NCI-H2081 (cell line): ENCODE measurements around the gene CYP4Z1.
"Not testable (repeated sequence)": the region's sequence is repeated elsewhere in the genome, so short reads cannot be mapped to it uniquely, and the experiment has no call there.

ENCODE experiments used
- DNase-seq, 2 experiments: peaks; one replicate each; lab custom pipeline; 2025; lab: John Stamatoyannopoulos, UW

Gene CYP4Z1, protein sequence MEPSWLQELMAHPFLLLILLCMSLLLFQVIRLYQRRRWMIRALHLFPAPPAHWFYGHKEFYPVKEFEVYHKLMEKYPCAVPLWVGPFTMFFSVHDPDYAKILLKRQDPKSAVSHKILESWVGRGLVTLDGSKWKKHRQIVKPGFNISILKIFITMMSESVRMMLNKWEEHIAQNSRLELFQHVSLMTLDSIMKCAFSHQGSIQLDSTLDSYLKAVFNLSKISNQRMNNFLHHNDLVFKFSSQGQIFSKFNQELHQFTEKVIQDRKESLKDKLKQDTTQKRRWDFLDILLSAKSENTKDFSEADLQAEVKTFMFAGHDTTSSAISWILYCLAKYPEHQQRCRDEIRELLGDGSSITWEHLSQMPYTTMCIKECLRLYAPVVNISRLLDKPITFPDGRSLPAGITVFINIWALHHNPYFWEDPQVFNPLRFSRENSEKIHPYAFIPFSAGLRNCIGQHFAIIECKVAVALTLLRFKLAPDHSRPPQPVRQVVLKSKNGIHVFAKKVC

DNA sequence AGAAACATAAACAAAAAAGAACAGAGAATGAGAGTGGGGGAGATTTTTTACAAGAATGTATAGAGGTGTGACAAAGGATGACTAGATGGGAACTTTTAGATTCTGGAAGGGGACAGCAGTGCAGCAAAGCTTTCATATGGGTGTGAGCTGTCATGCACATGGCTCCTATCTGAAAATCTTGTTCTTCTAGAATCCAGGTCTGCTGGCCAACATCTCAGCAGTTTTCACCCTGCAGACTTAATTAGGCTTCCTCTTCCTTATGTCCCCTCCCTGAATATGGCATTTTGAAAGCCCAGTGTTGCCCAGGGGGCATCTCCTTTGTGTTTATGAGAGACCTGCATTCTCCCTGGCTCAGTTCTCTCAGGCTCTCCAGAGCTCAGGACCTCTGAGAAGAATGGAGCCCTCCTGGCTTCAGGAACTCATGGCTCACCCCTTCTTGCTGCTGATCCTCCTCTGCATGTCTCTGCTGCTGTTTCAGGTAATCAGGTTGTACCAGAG, at the start of gene CYP4Z1:
CYP4Z1 (plus strand) TSS at position 135 of the 498 bp plus-strand sequence; CDS start at position 395, 260 bp downstream.
- DNase-seq: no peak

DNA sequence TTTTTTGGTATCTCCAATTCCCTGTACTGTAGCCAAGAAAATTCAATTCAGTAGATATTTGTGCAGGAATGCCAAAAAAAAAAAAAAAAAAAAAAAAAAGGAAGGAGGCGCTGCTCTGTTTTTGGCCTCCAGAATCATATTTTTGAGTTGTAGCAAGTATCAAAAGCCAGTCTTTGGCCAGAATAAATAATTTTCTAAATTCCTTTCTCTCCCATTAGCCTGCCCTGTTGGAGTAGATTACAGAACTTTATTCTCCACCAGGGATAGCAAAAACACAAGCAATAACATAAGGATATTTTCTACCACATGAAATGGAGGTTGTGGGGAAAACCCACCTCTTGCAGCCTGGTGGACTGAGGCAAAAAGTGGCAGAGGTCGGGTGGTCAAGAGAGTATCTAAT, 46.0 kb upstream of the CYP4Z1 start:
- no peak for DNase-seq

DNA sequence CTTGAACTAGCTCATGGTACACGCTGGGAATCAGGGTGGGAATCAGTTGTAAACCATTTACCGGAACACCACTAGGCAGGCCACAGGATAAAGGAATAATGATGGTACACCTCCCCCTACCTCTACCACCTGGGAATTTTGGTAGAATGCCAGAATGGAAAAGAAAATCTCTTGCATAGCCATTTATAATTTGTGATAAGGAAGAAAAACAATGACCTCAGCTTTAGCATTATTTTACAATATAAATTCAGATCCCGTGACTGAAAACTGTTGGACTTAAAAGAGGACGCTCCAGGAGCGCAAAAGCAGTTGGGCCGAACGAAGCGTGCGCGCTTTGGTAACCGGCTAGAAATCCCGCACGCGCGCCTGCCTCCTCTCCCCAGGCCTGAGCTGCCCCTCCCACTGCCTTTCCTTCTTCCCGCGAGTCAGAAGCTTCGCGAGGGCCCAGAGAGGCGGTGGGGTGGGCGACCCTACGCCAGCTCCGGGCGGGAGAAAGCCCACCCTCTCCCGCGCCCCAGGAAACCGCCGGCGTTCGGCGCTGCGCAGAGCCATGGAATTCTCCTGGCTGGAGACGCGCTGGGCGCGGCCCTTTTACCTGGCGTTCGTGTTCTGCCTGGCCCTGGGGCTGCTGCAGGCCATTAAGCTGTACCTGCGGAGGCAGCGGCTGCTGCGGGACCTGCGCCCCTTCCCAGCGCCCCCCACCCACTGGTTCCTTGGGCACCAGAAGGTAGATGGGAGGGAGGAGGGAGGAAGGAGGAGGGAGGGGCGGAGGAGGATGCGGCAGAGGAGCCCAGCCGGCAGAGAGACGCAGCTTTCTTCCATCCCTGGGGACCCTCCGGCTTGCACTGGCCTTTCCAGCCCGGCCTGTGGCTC, 43.5 kb upstream of the CYP4Z1 start, which contains the start of gene CYP4X1:
CYP4X1 (plus strand) TSS at position 402 of the 873 bp plus-strand sequence; CDS start at position 551, 149 bp downstream.
- peak; percentile 12 to 32 for DNase-seq

DNA sequence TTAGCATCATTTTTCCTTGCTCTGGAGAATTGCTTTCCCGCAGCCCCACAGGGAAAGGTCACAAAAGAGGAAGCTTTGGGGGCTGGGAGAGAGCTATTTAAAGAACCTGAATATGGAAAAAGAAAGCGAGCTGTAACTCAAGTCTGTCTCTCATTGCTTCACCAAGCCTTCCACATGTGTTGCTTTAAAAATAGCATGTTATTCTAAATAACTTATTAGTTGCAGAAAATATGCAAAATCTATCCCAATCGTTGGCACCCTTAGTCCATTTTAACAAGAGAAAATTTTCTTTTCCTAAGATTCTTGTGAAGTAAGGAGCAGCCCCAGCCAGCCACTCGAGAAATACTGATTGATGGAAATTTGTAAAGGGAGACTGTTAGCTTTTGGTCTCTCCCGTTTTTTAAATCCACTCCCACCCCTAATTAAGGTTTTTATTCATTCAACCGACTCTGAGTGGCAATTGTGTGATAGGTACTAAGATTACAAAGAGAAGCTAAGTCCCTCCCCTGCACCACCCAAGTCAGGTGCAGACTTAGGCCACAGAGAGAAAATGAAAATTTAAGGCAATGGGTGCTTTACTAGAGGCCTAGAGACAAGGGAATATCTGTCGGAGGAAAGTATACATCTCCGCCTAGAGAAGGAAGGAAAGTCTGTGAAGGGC, 42.8 kb upstream of the CYP4Z1 start:
- no peak for DNase-seq

DNA sequence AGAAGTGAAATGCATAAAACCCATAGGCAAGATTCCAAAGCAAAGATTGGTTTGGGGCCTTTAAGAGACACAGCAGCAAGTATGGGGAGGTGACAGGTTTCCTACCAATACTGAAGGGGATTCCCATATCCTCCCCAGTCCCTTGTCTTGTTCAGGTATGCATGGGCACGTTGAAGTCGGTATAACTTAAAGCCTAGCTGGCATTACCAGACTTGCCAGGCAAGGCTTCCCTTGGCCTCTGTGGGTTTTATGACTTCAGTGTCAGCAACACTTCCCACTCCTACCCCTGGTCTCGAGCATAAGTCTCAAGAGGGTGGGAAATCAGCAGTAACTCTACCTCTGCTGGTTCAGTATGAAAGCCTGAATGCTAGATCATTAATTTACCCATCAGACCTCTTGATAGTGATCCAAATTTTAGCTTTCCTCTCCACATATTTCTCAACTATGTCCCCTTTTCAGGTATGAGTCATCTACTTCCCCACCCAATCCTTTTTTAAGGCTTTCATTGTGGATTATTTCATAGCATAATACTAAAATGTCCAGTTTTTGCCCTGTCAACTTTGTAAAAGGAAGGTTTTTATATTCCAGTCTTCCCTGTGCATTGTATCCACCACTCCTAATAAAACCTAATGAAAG, 36.7 kb upstream of the CYP4Z1 start:
- DNase-seq: no peak

DNA sequence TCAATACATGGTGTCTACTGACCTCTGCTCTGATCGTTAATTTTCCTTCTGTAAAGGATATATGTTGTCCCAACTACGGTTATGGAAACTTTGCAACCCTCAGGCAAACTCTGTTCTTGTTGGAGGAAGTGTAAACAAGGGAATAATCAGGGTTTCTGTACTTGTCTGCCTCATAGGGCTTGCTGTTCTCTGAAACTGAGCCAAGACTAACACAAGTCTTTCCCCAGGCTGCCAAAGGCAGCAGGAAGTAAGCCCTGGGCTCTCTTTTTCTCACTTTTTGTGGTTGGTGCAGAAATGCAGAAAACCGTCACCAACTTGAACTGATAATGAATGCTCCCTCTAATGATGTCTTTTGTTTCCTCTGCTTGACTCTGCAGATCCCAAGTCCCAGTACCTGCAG, 36.0 kb upstream of the CYP4Z1 start:
- DNase-seq: no peak

- DNase-seq: no peak
Measured at GRCh38 chr1:47031585-47031984, 35.4 kb upstream of the CYP4Z1 start.

DNA sequence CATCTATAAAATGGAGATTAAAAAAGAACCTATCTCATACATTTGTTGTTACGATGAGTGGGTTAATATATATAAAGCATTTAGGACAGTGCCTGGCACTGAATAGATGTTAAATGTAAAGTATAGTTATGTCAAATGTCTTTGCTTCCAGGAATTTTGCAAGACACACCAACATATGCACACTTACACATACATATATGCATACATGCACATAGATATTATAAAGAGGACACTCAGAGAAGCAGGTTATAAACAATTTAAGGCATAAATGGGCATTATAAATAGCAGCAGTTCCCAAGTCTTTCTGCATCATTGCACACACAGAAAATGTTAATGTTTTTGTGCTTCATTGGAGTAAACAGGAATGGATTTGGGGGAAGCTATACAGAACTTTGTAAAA, 30.3 kb upstream of the CYP4Z1 start:
- DNase-seq: no peak

- DNase-seq: no peak
Measured at GRCh38 chr1:47059376-47059775, 7.7 kb upstream of the CYP4Z1 start.

DNA sequence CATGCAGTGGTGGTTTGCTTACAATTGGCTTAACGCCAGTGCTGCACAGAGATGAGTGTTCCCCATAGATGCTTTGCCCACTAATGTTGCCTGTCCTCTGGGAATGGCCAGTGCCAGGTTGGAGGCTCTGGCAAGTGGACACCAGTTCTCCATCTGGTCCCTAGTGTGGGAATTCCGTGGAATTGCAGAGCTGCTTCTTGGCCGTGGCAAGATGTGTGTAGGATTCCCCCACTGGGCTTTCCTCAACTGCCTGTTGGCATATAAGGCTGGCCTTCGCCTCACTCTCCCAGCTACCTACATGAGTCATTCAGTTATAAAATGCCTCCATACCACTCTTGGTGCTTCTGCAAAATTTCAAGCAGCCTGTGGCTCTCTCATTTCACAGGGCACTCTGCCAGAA, 2.0 kb downstream of the CYP4Z1 start:
- not testable (repeated sequence) for DNase-seq

- not testable (repeated sequence) for DNase-seq
Measured at GRCh38 chr1:47069509-47069908, 2.5 kb downstream of the CYP4Z1 start.

GRCh38 chr1:47089356-47089755, 22.3 kb downstream of the CYP4Z1 start:
- peak; percentile 6 to 27 for DNase-seq

GRCh38 chr1:47091476-47091875, 24.4 kb downstream of the CYP4Z1 start:
- not testable (repeated sequence) for DNase-seq

GRCh38 chr1:47104816-47105215, 37.8 kb downstream of the CYP4Z1 start:
- DNase-seq: no peak

DNA sequence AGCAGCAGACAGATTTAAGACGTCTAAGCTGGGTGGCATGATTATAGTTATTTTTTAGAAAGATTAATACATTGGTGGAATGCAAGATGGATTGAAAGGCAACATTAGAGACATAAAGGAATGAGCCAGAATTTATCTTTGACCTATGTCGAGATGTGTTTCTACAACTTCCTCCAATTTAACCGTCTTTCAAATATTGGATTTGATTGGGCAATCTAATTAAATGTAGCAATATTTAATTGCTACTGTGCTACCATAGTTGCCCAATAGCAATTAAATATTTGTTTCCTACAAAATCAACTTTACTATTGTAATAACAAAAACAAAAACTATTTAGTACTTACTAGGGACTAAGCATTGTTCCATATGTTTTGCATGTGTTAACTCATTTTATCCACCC, 39.8 kb downstream of the CYP4Z1 start:
- DNase-seq: no peak

DNA sequence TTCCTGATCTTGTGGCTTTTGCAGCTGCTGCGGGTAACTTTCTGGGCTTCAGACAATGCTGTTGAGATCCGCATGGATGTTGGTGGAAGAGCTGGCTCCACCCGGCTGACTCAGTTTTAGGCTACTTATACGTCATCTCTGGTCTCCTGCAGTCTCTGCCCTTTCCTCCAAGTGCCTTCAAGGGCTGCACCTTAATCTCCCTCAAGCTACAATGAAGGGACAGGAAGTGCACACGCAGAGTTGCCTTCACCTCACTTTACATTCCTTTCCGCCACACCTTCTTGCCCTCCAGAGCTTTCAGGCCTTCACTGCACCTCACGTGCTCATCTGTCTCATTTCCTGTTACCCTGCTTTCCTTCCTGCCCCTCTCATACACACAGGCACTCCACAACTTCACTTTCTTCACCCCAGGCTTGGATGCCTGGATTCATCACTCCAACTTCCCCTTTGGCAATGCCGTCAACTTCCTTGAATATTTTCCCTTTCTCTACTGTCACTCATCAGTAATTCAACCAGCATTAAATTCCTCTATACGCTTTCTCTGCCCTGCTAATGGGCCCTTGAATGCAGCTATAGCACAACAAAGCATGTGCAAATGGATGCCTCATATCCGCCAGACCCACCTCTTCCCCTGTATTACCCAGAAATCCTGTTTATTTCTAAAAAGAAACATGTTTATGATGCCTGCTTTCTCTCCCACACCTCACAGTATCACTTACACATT, 41.0 kb downstream of the CYP4Z1 start:
- not testable (repeated sequence) for DNase-seq

GRCh38 chr1:47109482-47109881, 42.5 kb downstream of the CYP4Z1 start:
- DNase-seq: not testable (repeated sequence)

- no peak for DNase-seq
Measured at GRCh38 chr1:47113178-47113577, 46.1 kb downstream of the CYP4Z1 start.

DNA sequence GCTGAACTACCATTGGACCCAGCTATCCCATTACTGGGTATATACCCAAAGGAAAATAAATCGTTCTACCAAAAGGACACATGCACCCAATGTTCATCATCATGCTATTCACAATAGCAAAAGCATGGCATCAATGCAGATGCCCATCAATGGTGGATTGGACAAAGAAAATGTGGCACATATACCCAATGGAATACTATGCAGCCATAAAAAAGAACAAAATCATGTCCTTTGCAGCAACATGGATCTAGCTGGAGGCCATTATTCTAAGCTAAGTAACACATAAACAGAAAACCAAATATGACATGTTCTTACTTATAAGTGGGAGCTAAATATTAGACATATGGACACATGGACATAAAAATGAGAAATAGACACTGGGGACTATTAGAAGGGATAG, 54.0 kb downstream of the CYP4Z1 start:
- DNase-seq: not testable (repeated sequence)

DNA sequence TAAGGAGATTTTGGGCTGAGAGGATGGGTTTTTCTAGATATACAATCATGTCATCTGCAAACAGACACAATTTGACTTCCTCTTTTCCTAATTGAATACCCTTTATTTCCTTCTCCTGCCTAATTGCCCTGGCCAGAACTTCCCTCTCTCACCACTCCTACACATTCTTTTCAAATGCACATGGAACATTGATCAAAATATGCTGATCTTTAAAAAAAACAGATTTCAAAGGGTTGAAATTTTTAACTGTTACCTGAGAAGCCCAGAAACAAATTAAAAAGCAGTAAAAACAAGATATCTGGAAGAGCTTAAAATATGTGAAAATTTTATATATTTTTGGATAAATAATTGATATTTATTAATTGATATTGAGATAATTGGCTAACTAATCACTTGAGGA, 57.8 kb downstream of the CYP4Z1 start:
- not testable (repeated sequence) for DNase-seq

DNA sequence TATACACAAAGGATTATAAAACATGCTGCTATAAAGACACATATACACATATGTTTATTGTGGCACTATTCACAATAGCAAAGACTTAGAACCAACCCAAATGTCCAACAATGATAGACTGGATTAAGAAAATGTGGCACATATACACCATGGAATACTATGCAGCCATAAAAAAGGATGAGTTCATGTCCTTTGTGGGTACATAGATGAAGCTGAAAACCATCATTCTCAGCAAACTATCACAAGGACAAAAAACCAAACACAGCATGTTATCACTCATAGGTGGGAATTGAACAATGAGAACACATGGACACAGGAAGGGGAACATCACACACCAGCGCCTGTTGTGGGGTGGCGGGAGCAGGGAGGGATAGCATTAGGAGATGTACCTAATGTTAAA, 60.0 kb downstream of the CYP4Z1 start:
- DNase-seq: not testable (repeated sequence)
